Measurements from ENCODE around the gene SLC6A17.

DNA sequence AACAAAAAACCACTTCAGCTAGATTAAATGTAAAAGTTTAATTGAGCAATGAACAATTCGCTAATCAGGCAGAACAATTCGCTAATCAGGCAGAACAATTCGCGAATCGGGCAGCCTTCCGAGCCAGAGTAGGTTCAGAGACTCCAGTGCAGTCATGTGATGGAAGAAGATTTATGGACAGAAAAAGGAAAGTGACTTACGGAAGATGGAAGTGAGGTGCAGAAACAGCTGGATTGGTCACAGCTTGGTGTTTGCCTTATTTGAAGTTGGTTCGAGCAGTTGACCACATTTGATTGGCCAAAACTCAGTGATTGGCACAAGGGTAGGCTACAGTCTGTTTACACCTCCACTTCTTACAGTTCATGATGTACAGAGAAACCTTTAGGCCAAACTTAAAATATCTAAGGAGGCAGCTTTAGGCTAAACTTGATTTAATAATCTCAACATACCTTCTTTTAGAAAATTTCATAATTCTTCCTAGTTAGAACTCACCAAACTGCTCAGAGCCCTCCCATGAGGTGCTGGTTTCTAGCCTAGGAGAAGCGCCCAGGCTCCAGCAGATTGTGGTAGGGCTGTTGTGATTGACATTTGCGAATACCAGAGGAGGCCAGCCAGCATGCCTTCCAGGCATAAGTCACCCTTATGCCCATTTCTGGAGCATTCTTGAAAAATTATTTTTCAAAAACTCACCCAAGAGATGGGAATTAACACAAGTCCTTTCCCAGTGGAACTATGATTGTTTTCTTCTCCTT lies 37.0 kb downstream of the SLC6A17 start:
- TF ChIP-seq, protein P1, sequence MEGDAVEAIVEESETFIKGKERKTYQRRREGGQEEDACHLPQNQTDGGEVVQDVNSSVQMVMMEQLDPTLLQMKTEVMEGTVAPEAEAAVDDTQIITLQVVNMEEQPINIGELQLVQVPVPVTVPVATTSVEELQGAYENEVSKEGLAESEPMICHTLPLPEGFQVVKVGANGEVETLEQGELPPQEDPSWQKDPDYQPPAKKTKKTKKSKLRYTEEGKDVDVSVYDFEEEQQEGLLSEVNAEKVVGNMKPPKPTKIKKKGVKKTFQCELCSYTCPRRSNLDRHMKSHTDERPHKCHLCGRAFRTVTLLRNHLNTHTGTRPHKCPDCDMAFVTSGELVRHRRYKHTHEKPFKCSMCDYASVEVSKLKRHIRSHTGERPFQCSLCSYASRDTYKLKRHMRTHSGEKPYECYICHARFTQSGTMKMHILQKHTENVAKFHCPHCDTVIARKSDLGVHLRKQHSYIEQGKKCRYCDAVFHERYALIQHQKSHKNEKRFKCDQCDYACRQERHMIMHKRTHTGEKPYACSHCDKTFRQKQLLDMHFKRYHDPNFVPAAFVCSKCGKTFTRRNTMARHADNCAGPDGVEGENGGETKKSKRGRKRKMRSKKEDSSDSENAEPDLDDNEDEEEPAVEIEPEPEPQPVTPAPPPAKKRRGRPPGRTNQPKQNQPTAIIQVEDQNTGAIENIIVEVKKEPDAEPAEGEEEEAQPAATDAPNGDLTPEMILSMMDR (IDR thresholded peaks at IDR 0.05; ENCODE audit: extremely low read depth in 1 of 2, insufficient read depth in 1 of 2, low read depth in 1 of 2, low read length in 2 of 2) = no peak
- TF ChIP-seq JUN (IDR thresholded peaks at IDR 0.05; ENCODE audit: borderline replicate concordance, insufficient read depth, insufficient read length, low read depth) = no peak
- TF ChIP-seq, protein P2, sequence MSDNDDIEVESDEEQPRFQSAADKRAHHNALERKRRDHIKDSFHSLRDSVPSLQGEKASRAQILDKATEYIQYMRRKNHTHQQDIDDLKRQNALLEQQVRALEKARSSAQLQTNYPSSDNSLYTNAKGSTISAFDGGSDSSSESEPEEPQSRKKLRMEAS (IDR thresholded peaks at IDR 0.05; ENCODE audit: insufficient read depth, insufficient read length) = no peak
- no peak for TF ChIP-seq POLR2AphosphoS5 (IDR thresholded peaks at IDR 0.05; ENCODE audit: insufficient read depth, low read depth, low read length)
- no peak for TF ChIP-seq GATA2 (IDR thresholded peaks at IDR 0.05; ENCODE audit: insufficient read depth, insufficient read length, low read depth, low read length)
- no peak for TF ChIP-seq EZH2 (IDR thresholded peaks at IDR 0.05; ENCODE audit: borderline replicate concordance, low read depth, low read length, severe bottlenecking)
- TF ChIP-seq POLR2A (IDR thresholded peaks at IDR 0.05; ENCODE audit: low read depth, low read length) = no peak
- TF ChIP-seq FOS (IDR thresholded peaks at IDR 0.05; ENCODE audit: borderline replicate concordance, insufficient read depth, low read length) = no peak
